Lower leg skin (tissue), 4 donors: ENCODE measurements around the gene PRICKLE1. TPM values are rescaled to one million over a fixed set of nuclear protein-coding genes. Genes with fewer than 3 reads are reported as not detected.

ENCODE experiments used
- DNase-seq, 2 donors: peaks; one replicate each; pipeline ENCODE4 v3.0.0-alpha.2; 2019; ENCODE audit warnings: low spot score in 2 of 2
- H3K4me3 ChIP-seq: fragments of 200-600 bp; sonication (generic); 2 replicates; pipeline ENCODE4 v1.5.1; 2017; ENCODE audit warnings: mild to moderate bottlenecking, low read depth; ENCODE audit not compliant: poor library complexity, severe bottlenecking
- CTCF ChIP-seq, 3 donors: fragments of 450-650 bp; IDR thresholded peaks; one replicate each; pipeline ENCODE4 v1.5.1; 2016; ENCODE audit warnings: antibody characterized with exemption in 3 of 3, mild to moderate bottlenecking in 3 of 3, moderate library complexity in 2 of 3
- POLR2A ChIP-seq, 2 donors: fragments of 450-650 bp; IDR thresholded peaks; one replicate each; pipeline ENCODE4 v1.6.1; 2016 to 2017; ENCODE audit warnings: antibody characterized with exemption in 2 of 2, mild to moderate bottlenecking in 1 of 2, moderate library complexity in 1 of 2
- WGBS, 2 donors: methylation state at CpG; one replicate each; pipeline ENCODE4 v1.1.5; 2018; 5-methylcytosine and 5-hydroxymethylcytosine counted together
- intact Hi-C: fragments of 100-400 bp; cut with DNase I; formaldehyde crosslinking; loops from one replicate; pipeline ENCODE4 v1.15.0; 2023; ENCODE audit warnings: low total_unique reads
- total RNA-seq, 4 donors: library from RNA; depleted of rRNA; stranded (reverse); fragments of >200 nt; gene quantifications; one replicate each; pipeline ENCODE4 v1.1.0, GENCODE V29; 2016

The PRICKLE1 gene
- total RNA-seq, 4 donors from 2014 or later = 3.8 to 39.8 (median 14.4) TPM

- intact Hi-C loops = loop anchor here (10.0 kb wide), 1 partner anchor 798 kb away; no protein-coding TSS in a partner anchor
- WGBS, 2 donors = 72 to 78% methylated on average over 2 of the region's 2 CpGs
- TF ChIP-seq POLR2A (IDR thresholded peaks at IDR 0.05) (no peak), CTCF (IDR thresholded peaks at IDR 0.05) (no peak)
- H3K4me3 ChIP-seq = no peak overlapping the region
- DNase-seq = no peak
Measured at GRCh38 chr12:42486407-42486806, 103.1 kb downstream of the PRICKLE1 start.

GRCh38 chr12:42485823-42486222, 103.7 kb downstream of the PRICKLE1 start:
- intact Hi-C loops = loop anchor here (10.0 kb wide), 1 partner anchor 799 kb away; no protein-coding TSS in a partner anchor
- 91 to 98% methylated on average over 3 of the region's 3 CpGs for WGBS, 2 donors
- H3K4me3 ChIP-seq = no peak overlapping the region
- TF ChIP-seq POLR2A (IDR thresholded peaks at IDR 0.05) = no peak
- no peak for TF ChIP-seq CTCF (IDR thresholded peaks at IDR 0.05)
- DNase-seq = no peak

- intact Hi-C loops = loop anchor here (10.0 kb wide), 1 partner anchor 800 kb away; no protein-coding TSS in a partner anchor
- no peak overlapping the region for H3K4me3 ChIP-seq
- no peak for DNase-seq
- 59 to 64% methylated on average over 3 of the region's 3 CpGs for WGBS, 2 donors
- TF ChIP-seq CTCF (IDR thresholded peaks at IDR 0.05) (no peak), POLR2A (IDR thresholded peaks at IDR 0.05) (no peak)
Measured at GRCh38 chr12:42484996-42485395, 104.5 kb downstream of the PRICKLE1 start.

GRCh38 chr12:42483521-42483790, 106.1 kb downstream of the PRICKLE1 start:
- WGBS, 2 donors = 0% methylated on average over 1 of the region's 30 CpGs
- peak in 1 of 2 donors; percentile 89 for DNase-seq
- intact Hi-C loops = loop anchor here (10.0 kb wide), 1 partner anchor 801 kb away; no protein-coding TSS in a partner anchor
- no peak for TF ChIP-seq CTCF (IDR thresholded peaks at IDR 0.05)
- no peak for TF ChIP-seq POLR2A (IDR thresholded peaks at IDR 0.05)
- peak overlapping the region; percentile 53 for H3K4me3 ChIP-seq

GRCh38 chr12:42482748-42483520, 106.6 kb downstream of the PRICKLE1 start:
- intact Hi-C loops = loop anchor here (10.0 kb wide), 1 partner anchor 802 kb away; no protein-coding TSS in a partner anchor
- WGBS, 2 donors = 1 to 2% methylated on average over 24 to 45 of the region's 83 CpGs
- TF ChIP-seq POLR2A (IDR thresholded peaks at IDR 0.05) (no peak), CTCF (IDR thresholded peaks at IDR 0.05) (peak in 1 of 3 donors; percentile 22)
- peak; percentile 28 to 94 for DNase-seq
- peak overlapping the region; percentile 53 for H3K4me3 ChIP-seq
